ENCODE measurements around the gene COX5A. TPM values are rescaled to one million over a fixed set of nuclear protein-coding genes. Genes with fewer than 3 reads are reported as not detected.
"Not testable (repeated sequence)": the region's sequence is repeated elsewhere in the genome, so short reads cannot be mapped to it uniquely, and the experiment has no call there.

COX5A gene
- total RNA-seq, 2 donors from 2014 or later = 243 to 279 TPM

GRCh38 chr15:74896316-74896715 is 41.6 kb downstream of the COX5A start:
- Mint-ChIP-seq H3K4me3 (no peak overlapping the region), H3K4me1 (no peaks in the 10 kb centered on the region), H3K27ac (no peak overlapping the region), H3K27me3 (ENCODE audit: insufficient read depth) (no peaks in the 10 kb centered on the region), H3K36me3 (ENCODE audit: low read depth) (peaks cover 52% of the 10 kb centered on the region), H3K9me3 (no peaks in the 10 kb centered on the region)
- Histone ChIP-seq H3K27me3 (ENCODE audit: control insufficient read depth, insufficient read depth, low read length, poor library complexity, severe bottlenecking) (no peaks in the 10 kb centered on the region), H3K27ac (ENCODE audit: low read depth, low read length) (no peak overlapping the region), H3K36me3 (ENCODE audit: control insufficient read depth, insufficient read depth, low read length) (peaks cover 69% of the 10 kb centered on the region), H3K4me3 (ENCODE audit: low read length) (no peak overlapping the region), H3K4me1 (ENCODE audit: control insufficient read depth, insufficient read depth, low read length) (no peaks in the 10 kb centered on the region), H3K9me3 (ENCODE audit: control insufficient read depth, low read length) (no peaks in the 10 kb centered on the region), H3K9ac (ENCODE audit: extremely low read depth, low read length, poor library complexity, severe bottlenecking) (no peak overlapping the region)
- DNase-seq = no peak
- no peak for TF ChIP-seq CTCF (conservative IDR thresholded peaks at IDR 0.05)
- 92 to 96% methylated on average over 3 of the region's 3 CpGs for WGBS, 2 experiments (ENCODE audit: insufficient coverage in 1 of 2, insufficient read length in 1 of 2)

GRCh38 chr15:74895830-74896229 is 42.0 kb downstream of the COX5A start:
- no peak for TF ChIP-seq CTCF (conservative IDR thresholded peaks at IDR 0.05)
- no peak for DNase-seq
- Mint-ChIP-seq H3K27me3 (ENCODE audit: insufficient read depth) (no peaks in the 10 kb centered on the region), H3K4me3 (no peak overlapping the region), H3K36me3 (ENCODE audit: low read depth) (peaks cover 49% of the 10 kb centered on the region), H3K9me3 (no peaks in the 10 kb centered on the region), H3K27ac (no peak overlapping the region), H3K4me1 (no peaks in the 10 kb centered on the region)
- H3K9ac ChIP-seq (ENCODE audit: extremely low read depth, low read length, poor library complexity, severe bottlenecking) = no peak overlapping the region
- H3K27me3 ChIP-seq (ENCODE audit: control insufficient read depth, insufficient read depth, low read length, poor library complexity, severe bottlenecking) = no peaks in the 10 kb centered on the region
- H3K9me3 ChIP-seq (ENCODE audit: control insufficient read depth, low read length) = no peaks in the 10 kb centered on the region
- H3K4me3 ChIP-seq (ENCODE audit: low read length) = no peak overlapping the region
- H3K4me1 ChIP-seq (ENCODE audit: control insufficient read depth, insufficient read depth, low read length) = peaks cover 3% of the 10 kb centered on the region
- H3K27ac ChIP-seq (ENCODE audit: low read depth, low read length) = no peak overlapping the region
- peaks cover 67% of the 10 kb centered on the region for H3K36me3 ChIP-seq (ENCODE audit: control insufficient read depth, insufficient read depth, low read length)
- WGBS, 2 experiments (ENCODE audit: insufficient coverage in 1 of 2, insufficient read length in 1 of 2) = 91 to 92% methylated on average over 5 to 6 of the region's 6 CpGs

- not testable (repeated sequence) for H3K27ac ChIP-seq (ENCODE audit: low read depth, low read length); DNase-seq; H3K4me1 ChIP-seq (ENCODE audit: control insufficient read depth, insufficient read depth, low read length); H3K27me3 ChIP-seq (ENCODE audit: control insufficient read depth, insufficient read depth, low read length, poor library complexity, severe bottlenecking); H3K9me3 Mint-ChIP-seq; H3K9me3 ChIP-seq (ENCODE audit: control insufficient read depth, low read length); H3K9ac ChIP-seq (ENCODE audit: extremely low read depth, low read length, poor library complexity, severe bottlenecking); H3K4me3 Mint-ChIP-seq; H3K27ac Mint-ChIP-seq; H3K4me3 ChIP-seq (ENCODE audit: low read length); H3K27me3 Mint-ChIP-seq (ENCODE audit: insufficient read depth); H3K4me1 Mint-ChIP-seq
- 96 to 97% methylated on average over 4 to 7 of the region's 7 CpGs for WGBS, 2 experiments (ENCODE audit: insufficient coverage in 1 of 2, insufficient read length in 1 of 2)
- H3K36me3 Mint-ChIP-seq (ENCODE audit: low read depth) = peaks cover 37% of the 10 kb centered on the region
- H3K36me3 ChIP-seq (ENCODE audit: control insufficient read depth, insufficient read depth, low read length) = peaks cover 52% of the 10 kb centered on the region
Observed at GRCh38 chr15:74894383-74894782, 43.5 kb downstream of the COX5A start.

GRCh38 chr15:74893627-74894026 is 44.2 kb downstream of the COX5A start:
- Histone ChIP-seq H3K4me3 (ENCODE audit: low read length) (no peak overlapping the region), H3K4me1 (ENCODE audit: control insufficient read depth, insufficient read depth, low read length) (peaks cover 7% of the 10 kb centered on the region), H3K9me3 (ENCODE audit: control insufficient read depth, low read length) (no peaks in the 10 kb centered on the region), H3K9ac (ENCODE audit: extremely low read depth, low read length, poor library complexity, severe bottlenecking) (no peak overlapping the region), H3K36me3 (ENCODE audit: control insufficient read depth, insufficient read depth, low read length) (peaks cover 45% of the 10 kb centered on the region), H3K27me3 (ENCODE audit: control insufficient read depth, insufficient read depth, low read length, poor library complexity, severe bottlenecking) (no peaks in the 10 kb centered on the region), H3K27ac (ENCODE audit: low read depth, low read length) (no peak overlapping the region)
- H3K27me3 Mint-ChIP-seq (ENCODE audit: insufficient read depth) = no peaks in the 10 kb centered on the region
- DNase-seq = no peak
- 96 to 100% methylated on average over 2 to 3 of the region's 3 CpGs for WGBS, 2 experiments (ENCODE audit: insufficient coverage in 1 of 2, insufficient read length in 1 of 2)
- H3K4me1 Mint-ChIP-seq = peaks cover 14% of the 10 kb centered on the region
- no peak overlapping the region for H3K27ac Mint-ChIP-seq
- H3K36me3 Mint-ChIP-seq (ENCODE audit: low read depth) = peaks cover 30% of the 10 kb centered on the region
- H3K9me3 Mint-ChIP-seq = no peaks in the 10 kb centered on the region
- no peak overlapping the region for H3K4me3 Mint-ChIP-seq
- TF ChIP-seq CTCF (conservative IDR thresholded peaks at IDR 0.05) = no peak
